T-helper 2 cell (primary cell): ENCODE results near the gene GCDH.
A peak's percentile ranks its signal among the peaks of the same experiment; 100 is the strongest.
"Not testable (repeated sequence)": the region's sequence is repeated elsewhere in the genome, so short reads cannot be mapped to it uniquely, and the experiment has no call there.

Experiments used
- DNase-seq, 5 experiments: peaks; one replicate each; pipeline versions ENCODE4 v3.0.0 to v3.0.0-alpha.2; 2012 to 2022

Gene GCDH

DNA sequence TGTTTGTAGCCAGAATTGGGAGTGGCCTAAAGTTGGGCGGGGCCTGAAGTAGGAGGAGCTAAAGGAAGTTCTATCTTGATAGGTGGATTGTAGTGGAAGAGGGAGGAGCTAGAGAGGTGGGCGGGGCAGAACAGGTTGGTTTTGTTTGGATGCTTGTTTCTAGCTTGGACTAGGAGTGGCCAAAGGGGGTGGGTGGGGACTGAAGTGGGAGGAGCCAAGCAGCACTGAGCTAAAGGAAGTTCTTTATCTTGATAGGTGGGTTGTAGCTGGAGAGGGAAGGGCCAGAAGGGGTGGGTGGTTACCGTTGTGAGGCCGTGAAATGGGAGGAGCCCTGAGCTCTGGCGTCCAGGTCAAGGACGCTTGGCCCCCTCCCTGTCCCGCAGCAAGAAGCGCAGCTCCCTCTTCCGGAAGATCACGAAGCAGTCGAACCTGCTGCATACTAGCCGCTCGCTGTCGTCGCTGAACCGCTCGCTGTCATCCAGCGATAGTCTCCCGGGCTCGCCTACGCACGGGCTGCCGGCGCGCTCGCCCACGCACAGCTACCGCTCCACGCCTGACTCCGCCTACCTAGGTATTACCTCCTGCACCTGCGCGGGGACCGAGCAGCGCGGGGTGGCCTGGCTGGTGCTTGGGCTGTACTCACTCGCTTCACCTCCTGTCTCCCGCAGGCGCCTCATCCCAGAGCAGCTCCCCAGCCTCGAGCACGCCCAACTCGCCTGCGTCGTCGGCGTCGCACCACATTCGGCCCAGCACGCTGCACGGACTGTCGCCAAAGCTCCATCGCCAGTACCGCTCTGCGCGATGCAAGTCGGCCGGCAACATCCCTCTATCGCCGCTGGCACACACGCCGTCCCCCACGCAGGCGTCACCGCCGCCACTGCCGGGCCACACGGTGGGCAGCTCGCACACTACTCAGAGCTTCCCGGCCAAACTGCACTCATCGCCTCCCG, 17.7 kb upstream of the GCDH start:
- DNase-seq: peak; percentile 35 to 77 (median 46)

DNA sequence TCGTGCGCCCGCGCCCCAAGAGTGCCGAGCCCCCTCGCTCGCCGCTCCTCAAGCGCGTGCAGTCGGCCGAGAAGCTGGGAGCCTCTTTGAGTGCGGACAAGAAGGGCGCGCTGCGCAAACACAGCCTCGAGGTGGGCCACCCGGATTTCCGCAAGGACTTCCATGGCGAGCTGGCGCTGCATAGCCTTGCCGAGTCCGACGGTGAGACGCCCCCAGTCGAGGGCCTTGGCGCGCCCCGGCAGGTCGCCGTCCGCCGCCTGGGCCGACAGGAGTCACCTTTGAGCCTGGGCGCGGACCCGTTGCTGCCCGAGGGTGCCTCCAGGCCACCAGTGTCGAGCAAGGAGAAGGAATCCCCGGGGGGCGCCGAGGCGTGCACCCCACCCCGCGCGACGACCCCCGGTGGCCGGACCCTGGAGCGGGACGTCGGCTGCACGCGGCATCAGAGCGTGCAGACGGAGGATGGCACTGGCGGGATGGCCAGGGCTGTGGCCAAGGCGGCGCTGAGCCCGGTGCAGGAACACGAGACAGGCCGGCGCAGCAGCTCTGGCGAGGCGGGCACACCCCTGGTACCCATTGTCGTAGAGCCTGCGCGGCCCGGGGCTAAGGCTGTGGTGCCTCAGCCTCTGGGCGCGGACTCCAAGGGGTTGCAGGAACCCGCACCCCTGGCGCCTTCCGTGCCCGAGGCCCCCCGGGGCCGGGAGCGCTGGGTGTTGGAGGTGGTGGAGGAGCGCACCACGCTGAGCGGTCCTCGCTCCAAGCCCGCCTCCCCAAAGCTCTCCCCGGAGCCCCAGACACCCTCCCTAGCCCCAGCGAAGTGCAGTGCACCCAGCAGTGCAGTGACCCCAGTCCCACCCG, 16.8 kb upstream of the GCDH start:
- no peak for DNase-seq

DNA sequence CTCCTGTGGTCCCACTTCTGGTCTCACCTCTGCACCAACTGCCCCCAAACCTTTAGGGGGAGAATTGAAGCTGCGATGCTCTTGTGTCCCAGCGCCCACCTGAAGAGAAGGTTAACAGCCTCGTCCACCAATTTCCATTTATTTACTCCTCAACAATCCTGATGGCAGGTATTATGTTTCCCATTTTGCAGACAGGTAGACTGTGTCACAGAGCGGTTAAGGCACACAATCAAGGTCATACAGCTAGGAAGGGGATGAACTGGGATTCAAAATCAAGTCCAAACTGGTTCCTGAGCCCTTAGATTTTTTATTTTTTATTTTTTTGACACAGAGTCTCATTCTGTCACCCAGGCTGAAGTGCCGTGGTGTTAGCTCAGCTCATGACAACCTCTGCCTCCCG, 15.9 kb upstream of the GCDH start:
- DNase-seq: no peak

DNA sequence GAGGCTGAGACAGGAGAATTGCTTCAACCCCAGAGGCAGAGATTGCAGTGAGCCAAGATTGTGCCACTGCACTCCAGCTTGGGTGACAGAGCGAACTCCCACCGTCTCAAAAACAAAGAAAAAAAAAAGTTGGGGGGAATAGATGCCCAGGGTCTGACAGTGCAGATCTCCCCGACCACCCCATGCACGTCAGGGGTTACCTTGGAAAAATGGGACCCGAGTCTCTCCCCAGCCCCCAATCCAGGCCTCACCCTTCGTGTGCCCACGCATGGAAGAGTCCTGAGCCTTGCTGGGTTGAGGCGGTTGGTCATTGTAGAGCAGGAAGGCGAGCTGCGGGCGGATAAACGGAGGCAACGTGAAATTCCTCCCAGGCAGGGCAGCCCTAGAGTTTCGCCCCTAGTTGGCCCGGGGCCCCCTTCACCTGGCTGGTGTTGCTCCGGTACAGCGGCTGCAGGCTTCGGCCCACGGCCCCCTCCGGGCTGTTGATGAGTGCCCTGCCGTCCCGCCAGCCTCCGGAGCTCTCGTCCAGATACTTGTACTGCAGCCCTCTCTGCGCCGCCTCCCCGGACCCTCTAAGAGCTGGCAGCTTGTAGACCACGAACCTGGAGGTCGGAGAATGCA, 10.3 kb upstream of the GCDH start:
- DNase-seq: no peak

DNA sequence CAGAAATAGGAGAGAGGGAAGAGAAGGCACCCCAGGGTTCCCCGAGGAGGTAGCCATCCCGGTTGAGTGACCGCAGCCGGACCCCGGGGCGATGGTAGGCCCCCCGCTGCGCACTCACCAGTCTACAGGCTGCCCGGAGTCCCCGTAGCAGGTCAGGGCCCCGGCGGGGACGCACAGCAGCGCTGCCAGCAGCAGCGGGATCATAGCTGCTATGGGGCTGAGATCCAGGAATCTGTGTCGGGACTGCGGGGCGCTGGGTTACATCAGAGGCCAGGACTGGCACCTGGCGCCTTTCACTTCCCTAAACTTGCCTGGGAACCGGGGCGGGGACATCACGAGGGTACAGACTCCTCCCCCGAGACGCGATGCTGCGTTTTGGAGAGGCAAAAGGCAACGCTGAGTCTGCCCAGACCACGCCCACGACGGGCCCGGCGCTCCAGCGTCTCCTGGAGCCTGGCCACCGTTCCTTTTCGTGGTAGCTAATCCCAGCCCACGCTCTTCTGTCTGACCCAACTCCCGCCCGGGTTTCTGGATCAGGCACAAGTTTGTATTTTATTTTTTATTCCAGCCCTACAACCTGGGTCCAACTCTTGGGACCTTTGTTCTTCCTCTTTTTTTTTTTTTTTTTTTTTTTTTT, 9.7 kb upstream of the GCDH start, which contains the start of gene DNASE2:
DNASE2 (minus strand) TSS at position 278 of the 637 bp plus-strand sequence; CDS start at position 204, 74 bp downstream.
- DNase-seq: peak; percentile 71 to 95 (median 83)

DNA sequence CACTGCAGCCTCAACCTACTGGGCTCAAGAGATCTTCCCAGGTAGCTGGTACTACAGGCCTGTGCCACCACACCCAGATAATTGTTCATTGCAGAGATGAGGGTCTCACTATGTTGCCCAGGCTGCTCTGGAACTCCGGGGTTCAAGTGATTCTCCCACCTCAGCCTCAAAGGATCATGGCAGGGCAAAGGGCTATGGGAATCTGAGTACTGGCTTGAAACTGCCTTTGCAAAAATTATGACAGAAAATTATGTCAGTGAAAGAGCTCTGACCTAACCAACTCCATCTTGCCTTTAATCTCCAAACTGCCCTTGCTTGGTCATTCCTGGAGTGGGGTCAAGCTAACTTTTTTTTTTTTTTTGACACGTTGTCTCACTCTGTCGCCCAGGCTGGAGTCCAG, 8.4 kb upstream of the GCDH start:
- no peak for DNase-seq

DNA sequence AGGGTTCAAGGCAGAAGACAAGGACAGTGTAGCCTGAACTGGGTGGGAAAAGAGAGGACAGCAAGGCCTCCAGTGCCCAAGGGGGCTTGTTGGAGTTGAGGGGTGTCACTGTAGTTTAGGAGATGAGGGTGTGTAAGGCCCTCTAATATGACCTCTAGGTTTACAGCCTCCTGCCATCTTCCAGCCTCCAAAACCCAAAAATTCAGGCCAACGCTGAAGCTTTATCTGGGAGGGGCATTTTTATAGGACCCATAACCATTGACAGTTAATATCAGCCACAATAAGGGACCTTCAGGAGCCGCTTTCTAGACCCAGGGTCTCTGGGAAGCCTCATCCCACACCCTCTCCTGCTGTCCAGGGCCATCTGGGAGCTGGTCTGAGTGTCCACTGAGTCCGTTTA, 6.8 kb upstream of the GCDH start:
- no peak for DNase-seq

DNA sequence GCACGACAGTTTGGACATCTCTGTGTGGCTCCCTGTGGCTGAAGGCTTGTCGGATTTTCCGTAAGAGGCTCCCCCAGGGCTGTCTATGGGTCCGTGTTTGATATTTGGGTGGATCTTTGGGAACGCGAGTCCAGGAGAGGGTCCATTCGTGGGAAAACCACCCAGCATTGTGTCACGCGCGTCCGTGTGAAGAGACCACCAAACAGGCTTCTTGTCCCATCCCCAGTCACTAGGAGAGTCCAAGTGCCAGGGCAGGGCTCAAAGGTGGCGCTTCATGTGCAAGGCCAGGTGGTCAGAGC, 6.4 kb upstream of the GCDH start:
- no peak for DNase-seq

DNA sequence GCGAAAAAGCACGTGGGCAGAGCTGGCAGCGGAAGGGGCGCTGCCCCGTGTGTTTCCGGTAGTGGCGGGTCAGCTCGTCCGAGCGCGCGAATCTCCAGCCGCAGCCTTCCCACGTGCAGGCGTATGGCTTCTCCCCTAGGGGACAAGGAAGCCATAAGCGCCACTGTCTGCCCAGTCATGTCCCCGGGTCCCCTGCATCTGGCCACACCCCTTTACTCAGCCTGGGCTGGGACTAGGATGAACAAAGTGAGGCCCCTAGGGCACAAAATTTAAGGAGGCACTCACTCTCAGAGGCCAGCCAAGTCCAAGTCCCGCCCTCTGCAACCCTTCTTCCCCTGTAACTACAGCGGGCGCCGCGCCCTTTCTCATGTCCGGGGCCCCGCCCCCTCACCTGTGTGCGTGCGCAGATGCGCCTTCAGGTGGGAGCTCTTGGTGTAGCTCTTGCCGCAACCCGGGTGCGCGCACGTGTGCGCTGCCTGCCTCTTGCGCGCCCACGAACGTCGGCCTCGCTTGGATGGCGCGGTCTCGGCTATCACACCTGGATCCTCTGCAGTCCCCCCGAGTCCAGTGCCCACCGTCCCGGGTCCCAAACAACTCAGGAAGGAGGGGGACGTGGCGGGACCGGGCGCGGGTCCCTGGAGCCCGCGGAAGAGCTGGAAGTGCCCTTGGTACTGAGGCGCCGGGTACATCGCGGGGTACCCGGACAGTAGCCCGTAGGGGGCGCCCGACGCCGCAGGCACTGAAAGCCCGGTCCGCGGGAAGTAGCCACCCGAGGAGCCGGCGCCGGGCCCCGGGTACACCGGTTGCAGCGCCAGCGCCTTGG, 5.8 kb upstream of the GCDH start:
- peak; percentile 63 to 92 (median 84) for DNase-seq

DNA sequence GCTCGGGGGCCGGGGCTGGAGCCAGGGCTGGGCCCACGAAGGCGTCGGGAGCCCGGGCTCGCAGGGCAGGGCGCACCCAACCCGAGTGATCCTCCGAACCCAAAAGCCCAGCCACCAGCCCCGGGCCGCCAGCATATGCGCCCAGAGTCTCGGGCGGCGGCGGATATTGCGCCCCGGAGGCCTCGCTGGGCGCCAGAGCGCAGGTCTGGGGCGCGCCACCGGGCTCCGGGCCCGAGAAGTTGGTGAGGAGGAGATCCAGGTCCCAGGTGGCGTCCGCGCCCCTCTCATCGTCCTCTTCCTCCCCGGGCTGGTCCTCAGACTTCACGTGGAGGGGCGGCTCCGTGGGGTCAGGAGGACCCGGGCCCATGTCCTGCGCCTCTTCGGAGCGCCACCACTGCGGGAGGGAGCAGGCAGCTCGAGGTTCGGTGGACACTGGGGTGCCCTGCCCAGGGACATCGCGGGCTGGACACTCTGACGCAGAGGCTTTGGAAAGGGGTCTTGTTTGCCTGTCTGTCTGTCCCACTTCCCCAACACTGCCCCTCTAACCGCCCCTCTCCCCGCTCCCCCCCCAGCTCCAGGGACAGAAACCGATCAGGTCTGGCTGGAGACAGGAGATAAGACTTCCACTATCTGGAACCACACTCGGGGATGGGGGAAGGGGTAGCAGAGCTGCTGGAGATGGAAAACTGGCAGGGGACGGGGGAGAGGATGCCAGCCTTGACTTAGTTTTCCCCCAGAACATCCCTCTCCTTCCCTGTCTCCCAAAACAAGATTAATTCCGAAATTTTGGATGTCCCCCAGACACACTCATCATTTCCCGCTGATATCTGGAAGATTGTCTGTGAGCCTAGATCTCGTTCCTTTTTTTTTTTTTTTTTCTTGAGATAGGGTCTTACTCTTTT, 5.0 kb upstream of the GCDH start:
- DNase-seq: no peak

DNA sequence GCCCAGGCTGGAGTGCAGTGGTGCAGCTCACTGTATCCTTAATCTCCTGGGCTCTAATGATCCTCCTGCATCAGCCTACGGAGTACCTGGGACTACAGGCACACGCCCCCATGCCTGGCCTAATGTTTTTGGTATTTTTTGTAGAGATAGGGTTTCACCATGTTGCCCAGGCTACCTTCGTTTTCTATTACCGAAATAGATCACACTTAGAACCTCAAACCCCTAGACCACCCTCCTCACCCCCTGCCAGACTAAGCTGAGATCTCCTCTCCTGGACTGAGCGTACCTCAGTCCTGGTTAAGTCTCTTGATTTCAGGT, 4.3 kb upstream of the GCDH start:
- no peak for DNase-seq

DNA sequence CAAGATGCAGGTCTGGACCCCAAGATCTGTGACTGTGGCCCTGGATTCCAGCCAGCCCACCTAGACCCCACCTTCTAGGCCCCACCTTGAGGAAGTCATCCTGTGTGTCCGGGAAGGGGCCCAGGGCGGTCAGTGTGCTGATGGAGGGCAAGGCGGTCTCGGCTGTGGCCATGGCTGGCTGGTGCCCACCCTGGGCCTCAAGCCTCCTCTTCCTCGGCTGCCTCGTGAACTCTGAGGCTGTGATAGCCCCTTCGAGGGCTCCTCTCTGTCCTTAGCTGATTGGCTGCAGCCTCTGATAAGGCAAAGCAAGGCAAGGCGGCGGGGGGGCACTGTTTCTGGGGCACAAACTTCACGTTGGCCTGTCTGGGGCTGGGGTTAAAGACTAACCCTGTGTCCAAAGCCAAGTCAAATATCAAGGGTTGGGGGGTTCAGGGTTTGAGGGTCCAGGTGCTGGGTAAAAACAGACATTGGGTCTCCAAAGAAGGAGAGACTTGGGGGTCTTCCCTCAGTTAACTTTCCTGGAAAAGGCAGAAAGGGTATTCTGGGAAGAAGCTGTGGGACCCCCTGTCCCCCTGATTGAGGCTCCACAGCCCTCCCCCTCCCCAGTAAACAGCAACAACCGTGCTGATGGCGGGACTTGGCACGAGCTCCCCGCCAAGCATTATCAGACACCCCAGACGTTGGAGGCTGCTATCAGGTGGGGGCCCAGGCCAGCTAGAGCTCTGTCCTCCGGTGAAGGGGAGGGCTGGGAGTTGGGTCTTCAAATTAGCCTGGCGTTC, 3.8 kb upstream of the GCDH start, which contains the start of gene KLF1:
KLF1 (minus strand) TSS at position 233 of the 779 bp plus-strand sequence; CDS start at position 172, 61 bp downstream.
- DNase-seq: no peak

DNA sequence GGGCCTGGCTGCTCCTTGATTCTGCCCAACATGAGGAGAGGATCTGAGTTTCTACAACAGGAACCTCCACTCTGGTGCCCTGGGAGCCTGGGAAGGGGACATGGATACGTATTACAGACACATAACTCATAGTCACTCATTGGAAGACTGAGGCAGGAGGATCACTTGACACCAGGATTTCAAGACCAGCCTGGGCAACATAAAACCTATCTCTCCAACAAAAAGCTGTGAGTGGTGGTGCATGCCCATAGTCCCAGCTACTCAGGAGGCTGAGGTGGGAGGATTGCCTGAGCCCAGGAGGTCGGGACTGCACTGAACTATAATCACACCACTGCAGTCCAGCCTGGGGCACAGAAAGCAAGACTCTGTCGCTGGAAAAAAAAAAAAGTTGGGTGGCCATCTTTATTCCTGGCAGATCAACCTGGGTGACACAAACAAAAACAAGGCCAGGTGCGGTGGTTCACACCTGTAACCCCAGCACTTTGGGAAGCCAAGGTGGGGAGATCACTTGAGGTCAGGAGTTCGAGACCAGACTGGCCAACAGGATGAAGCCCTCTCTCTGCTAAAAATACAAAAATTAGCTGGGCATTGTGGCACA, 2.9 kb upstream of the GCDH start:
- DNase-seq: no peak

DNA sequence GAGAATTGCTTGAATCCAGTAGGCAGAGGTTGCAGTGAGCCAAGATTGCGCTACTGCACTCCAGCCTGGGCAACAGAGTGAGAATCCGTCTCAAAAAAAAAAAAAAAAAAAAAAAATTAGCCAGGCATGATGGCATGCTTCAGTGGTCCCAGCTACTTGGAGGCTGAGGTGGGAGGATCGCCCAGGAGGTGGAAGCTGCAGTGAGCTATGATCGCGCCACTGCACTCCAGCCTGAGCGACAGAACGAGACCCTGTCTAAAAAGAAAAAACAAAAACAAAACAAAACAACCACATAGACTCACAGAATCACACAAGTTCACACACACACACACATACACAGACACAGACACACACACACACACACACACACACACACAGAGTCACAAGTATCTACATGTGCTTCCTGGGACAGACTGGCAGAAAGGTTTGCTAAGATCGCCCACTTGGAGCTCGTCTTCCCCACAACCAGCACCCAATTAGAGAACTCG, 617 bp upstream of the GCDH start:
- DNase-seq: not testable (repeated sequence)

DNA sequence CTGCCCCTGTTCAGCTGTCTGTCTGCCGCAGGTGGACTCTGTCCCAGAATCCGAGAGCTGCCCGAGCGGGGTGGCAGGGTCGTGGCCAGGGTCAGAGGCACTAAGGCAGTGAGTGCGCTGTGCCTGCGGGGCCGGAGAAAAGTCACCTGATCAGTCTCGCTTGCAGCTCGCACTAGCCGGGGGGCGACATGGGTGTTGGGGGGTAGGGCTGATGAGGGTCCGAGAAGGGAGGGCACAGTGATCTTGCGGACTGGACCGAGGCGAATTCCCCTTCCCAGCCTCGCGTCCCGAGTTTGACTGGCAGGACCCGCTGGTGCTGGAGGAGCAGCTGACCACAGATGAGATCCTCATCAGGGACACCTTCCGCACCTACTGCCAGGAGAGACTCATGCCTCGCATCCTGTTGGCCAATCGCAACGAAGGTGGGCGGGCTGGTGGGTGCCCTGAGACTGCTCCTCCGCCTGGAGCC, 627 bp downstream of the GCDH start:
- no peak for DNase-seq

DNA sequence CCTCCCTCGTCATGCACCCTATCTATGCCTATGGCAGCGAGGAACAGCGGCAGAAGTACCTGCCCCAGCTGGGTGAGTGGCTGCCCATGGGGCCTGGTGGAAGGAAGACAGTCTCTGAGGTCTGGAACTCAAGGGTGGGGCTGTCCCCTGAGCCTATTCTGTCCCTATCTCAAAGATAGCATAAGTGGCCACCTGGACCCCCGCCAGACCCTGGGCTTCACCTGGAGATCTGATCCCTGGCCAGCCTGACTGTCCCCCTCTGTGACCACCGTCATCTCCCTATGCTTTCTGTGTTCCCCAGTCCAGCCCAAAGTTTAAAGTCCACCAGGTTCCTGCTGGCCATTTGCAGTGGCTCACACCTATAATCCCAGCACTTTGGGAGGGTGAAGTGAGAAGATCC, 2.6 kb downstream of the GCDH start:
- DNase-seq: no peak

DNA sequence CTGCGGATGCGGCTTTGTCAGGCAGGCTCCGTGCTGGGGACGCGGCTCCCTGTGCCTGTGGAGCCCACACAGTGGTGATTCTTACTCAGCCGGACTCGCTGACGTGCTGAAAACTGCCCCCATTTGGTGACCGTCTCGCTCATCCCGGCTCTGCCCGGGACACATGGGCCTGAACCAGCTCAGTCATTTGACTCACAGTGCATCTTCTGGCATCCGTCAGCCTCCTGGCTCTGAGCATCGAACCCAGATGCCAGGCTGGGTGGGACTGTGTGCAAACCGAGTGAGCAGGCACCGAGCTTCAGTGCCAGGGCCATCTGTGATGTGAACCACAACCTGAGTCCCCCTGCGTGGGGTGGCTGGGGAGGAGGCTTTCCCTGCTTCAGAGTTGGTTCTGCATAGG, 5.5 kb downstream of the GCDH start:
- no peak for DNase-seq

DNA sequence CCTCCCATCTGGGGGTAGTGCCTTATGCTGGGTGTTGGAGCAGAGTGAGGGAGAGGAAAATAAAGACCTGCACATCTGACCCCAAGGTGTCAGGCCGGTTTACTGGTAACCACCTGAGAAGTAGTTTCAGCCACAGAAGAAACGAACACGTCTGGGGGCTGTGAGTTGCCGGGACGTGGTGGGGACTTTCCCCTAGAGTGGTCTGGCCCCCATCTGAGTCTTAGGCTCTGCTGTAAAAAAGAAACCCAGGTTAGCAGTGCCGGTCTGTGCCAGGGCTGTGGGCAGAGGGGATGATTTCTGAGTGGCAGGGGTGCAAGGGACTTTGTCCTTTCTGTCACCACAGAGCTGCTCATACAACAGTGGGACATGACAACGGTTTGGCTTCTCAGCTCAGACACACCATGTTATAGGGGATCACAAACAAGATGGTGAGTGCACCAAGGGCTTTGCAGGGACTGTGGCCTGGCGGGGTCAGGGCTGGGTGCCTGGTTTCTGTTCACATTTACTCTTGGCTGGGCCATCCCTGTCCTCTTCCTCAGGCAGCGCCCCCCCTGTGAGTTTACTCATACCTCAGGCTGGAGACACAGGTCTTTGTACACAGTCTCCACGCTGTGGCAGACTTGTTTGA, 9.0 kb downstream of the GCDH start:
- DNase-seq: peak in 1 of 5 experiments; percentile 67

DNA sequence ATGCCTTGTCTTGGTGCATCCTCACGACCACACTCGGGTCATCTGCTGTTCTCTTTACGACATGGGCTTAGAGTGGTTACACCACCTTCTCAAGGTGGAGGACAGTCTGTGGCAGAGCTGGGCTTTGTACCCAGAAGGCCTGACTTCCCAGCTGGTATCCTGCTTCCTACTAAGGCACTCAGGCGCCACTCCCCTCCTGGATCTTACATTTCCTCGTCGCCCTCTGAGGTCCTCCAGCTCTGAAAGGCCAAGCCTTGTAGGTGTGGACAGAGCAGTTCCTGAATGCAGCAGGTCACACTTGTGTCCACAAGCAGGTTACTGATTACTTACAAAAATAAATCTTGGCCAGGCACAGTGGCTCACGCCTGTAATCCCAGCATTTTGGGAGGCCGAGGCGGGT, 16.2 kb downstream of the GCDH start:
- DNase-seq: no peak
